PC-3 (cell line): ENCODE measurements around the gene PLPPR5. TPM values are rescaled to one million over a fixed set of nuclear protein-coding genes. Genes with fewer than 3 reads are reported as not detected.
A peak's percentile ranks its signal among the peaks of the same experiment; 100 is the strongest.

Source experiments
- ATAC-seq: fragments of 200-7000 bp; cut with Tn5 transposase; 2 replicates; pipeline ENCODE4 v1.9.1; 2020; ENCODE audit warnings: mild to moderate bottlenecking, moderate library complexity
- BruUV-seq: library from RNA; stranded (reverse); fragments of 400-500 nt; replicated peaks from 2 replicates; lab custom pipeline; 2021; lab: Mats Ljungman, UMichigan
- CTCF ChIA-PET: fragments of 300-600 bp; sonication (Branson Sonifier 250); formaldehyde crosslinking; loops from one replicate; lab custom pipeline; 2022; ENCODE audit warnings: antibody characterized with exemption; lab: Charles Lee
- POLR2A ChIA-PET: fragments of 300-600 bp; sonication (Branson Sonifier 250); formaldehyde crosslinking; loops from one replicate; lab custom pipeline; 2022; ENCODE audit warnings: antibody characterized with exemption; ENCODE audit not compliant: unreplicated experiment; lab: Charles Lee
- DNase-seq: peaks from one replicate; pipeline ENCODE4 v3.0.0-alpha.2; 2015
- H2AFZ ChIP-seq: fragments of 300-600 bp; sonication (generic); 2 replicates; pipeline ENCODE4 v1.6.0; 2016; ENCODE audit warnings: antibody characterized with exemption, low read length
- H3F3A ChIP-seq: fragments of 300-600 bp; sonication (generic); one replicate; pipeline ENCODE4 v1.6.0; 2017; ENCODE audit warnings: antibody characterized with exemption, low read length, control low read depth, mild to moderate bottlenecking; ENCODE audit not compliant: unreplicated experiment
- H3K27ac ChIP-seq: fragments of 300-600 bp; sonication (generic); 2 replicates; pipeline ENCODE4 v1.5.1; 2016; ENCODE audit warnings: mild to moderate bottlenecking, low read length
- H3K27me3 ChIP-seq: fragments of 300-600 bp; sonication (generic); 2 replicates; pipeline ENCODE4 v1.6.1; 2016; ENCODE audit warnings: low read length, mixed read lengths
- H3K36me3 ChIP-seq: fragments of 300-600 bp; sonication (generic); 2 replicates; pipeline ENCODE4 v1.6.1; 2016; ENCODE audit warnings: low read depth, mixed run types, low read length, mixed read lengths
- H3K4me1 ChIP-seq: fragments of 300-600 bp; sonication (generic); 2 replicates; pipeline ENCODE4 v1.5.1; 2016; ENCODE audit warnings: low read length; ENCODE audit not compliant: insufficient read depth
- H3K4me2 ChIP-seq: fragments of 300-600 bp; sonication (generic); 2 replicates; pipeline ENCODE4 v1.6.0; 2016; ENCODE audit warnings: low read length
- H3K4me3 ChIP-seq: fragments of 300-600 bp; sonication (generic); 2 replicates; pipeline ENCODE4 v1.5.1; 2016; ENCODE audit warnings: mild to moderate bottlenecking, low read length, mixed read lengths
- H3K79me2 ChIP-seq: fragments of 300-600 bp; sonication (generic); 2 replicates; pipeline ENCODE4 v1.6.1; 2017; ENCODE audit warnings: low read length, mixed read lengths
- H3K9ac ChIP-seq: fragments of 300-600 bp; sonication (generic); 2 replicates; pipeline ENCODE4 v1.6.0; 2016; ENCODE audit warnings: mild to moderate bottlenecking, low read length
- H3K9me2 ChIP-seq: fragments of 300-600 bp; sonication (generic); replicated peaks from 2 replicates; pipeline ENCODE4 v1.6.1; 2016; ENCODE audit warnings: mixed run types, low read length, mixed read lengths
- H3K9me3 ChIP-seq: fragments of 300-600 bp; sonication (generic); 2 replicates; pipeline ENCODE4 v1.6.1; 2016; ENCODE audit warnings: low read length, mixed read lengths
- H4K20me1 ChIP-seq: fragments of 300-600 bp; sonication (generic); 2 replicates; pipeline ENCODE4 v1.6.1; 2016; ENCODE audit warnings: low read length, mixed read lengths
- CTCF ChIP-seq: fragments of 300-600 bp; sonication (generic); conservative IDR thresholded peaks from 2 replicates; pipeline ENCODE4 v1.5.1; 2017; ENCODE audit warnings: antibody characterized with exemption, low read depth, mild to moderate bottlenecking, low read length
- EZH2 ChIP-seq: fragments of 300-600 bp; sonication (generic); IDR thresholded peaks from one replicate; pipeline ENCODE4 v1.6.1; 2017; ENCODE audit warnings: antibody characterized with exemption, mild to moderate bottlenecking, low read length; ENCODE audit not compliant: unreplicated experiment
- EZH2phosphoT487 ChIP-seq: fragments of 300-600 bp; sonication (generic); IDR thresholded peaks from 2 replicates; pipeline ENCODE4 v1.6.1; 2018; ENCODE audit warnings: mild to moderate bottlenecking, antibody characterized with exemption, low read length, borderline replicate concordance
- intact Hi-C: fragments of 100-400 bp; cut with micrococcal nuclease; formaldehyde crosslinking; loops from 2 replicates; pipeline ENCODE4 v1.9.0; 2023
- total RNA-seq: library from RNA; depleted of rRNA; stranded (reverse); fragments of >200 nt; gene quantifications from 2 replicates; pipeline ENCODE4 v1.2.3, GENCODE V29; 2014

PLPPR5 gene
- total RNA-seq, 1 experiment from 2014 or later = 2.1 TPM

- no peak overlapping the region for H3K4me3 ChIP-seq
- TF ChIP-seq CTCF (no peak), EZH2phosphoT487 (no peak), EZH2 (no peak)
- no TSS peak for BruUV-seq
- H4K20me1 ChIP-seq = no peaks in the 10 kb centered on the region
- CTCF ChIA-PET = interaction anchor here (0.6 to 1.2 kb wide), 2 partner anchors 45 to 88 kb away, joined by 3 to 4 read pairs; no protein-coding TSS in a partner anchor
- no peaks in the 10 kb centered on the region for H3K27me3 ChIP-seq
- DNase-seq = peak; percentile 82
- H3F3A ChIP-seq = no peaks in the 10 kb centered on the region
- peaks cover 56% of the 10 kb centered on the region for H3K4me1 ChIP-seq
- H3K4me2 ChIP-seq = peak overlapping the region; percentile 52
- no peaks in the 10 kb centered on the region for H3K9me3 ChIP-seq
- H3K9ac ChIP-seq = no peak overlapping the region
- no peaks in the 10 kb centered on the region for H3K9me2 ChIP-seq
- POLR2A ChIA-PET = no interaction called here
- peaks cover 16% of the 10 kb centered on the region for H3K79me2 ChIP-seq
- peak; percentile 88 for ATAC-seq
- peaks cover 4% of the 10 kb centered on the region; the same call in 1 of the 2 replicates for H3K36me3 ChIP-seq
- no peak overlapping the region for H2AFZ ChIP-seq
- peak overlapping the region; percentile 67 for H3K27ac ChIP-seq
- intact Hi-C loops = no loop called here
Measured at GRCh38 chr1:98914547-98914946, 90.1 kb downstream of the PLPPR5 start.

GRCh38 chr1:98910827-98911226, 93.8 kb downstream of the PLPPR5 start:
- POLR2A ChIA-PET = no interaction called here
- no TSS peak for BruUV-seq
- Histone ChIP-seq H3F3A (no peaks in the 10 kb centered on the region), H3K4me3 (no peak overlapping the region), H3K9me3 (no peaks in the 10 kb centered on the region), H3K27ac (no peak overlapping the region), H3K79me2 (no peaks in the 10 kb centered on the region), H3K9ac (no peak overlapping the region), H3K4me1 (peaks cover 46% of the 10 kb centered on the region), H3K4me2 (no peak overlapping the region), H2AFZ (no peak overlapping the region), H3K9me2 (no peaks in the 10 kb centered on the region), H3K27me3 (no peaks in the 10 kb centered on the region), H4K20me1 (no peaks in the 10 kb centered on the region), H3K36me3 (peaks cover 4% of the 10 kb centered on the region; the same call in 1 of the 2 replicates)
- DNase-seq (no peak), ATAC-seq (no peak)
- CTCF ChIA-PET = no interaction called here
- intact Hi-C loops = no loop called here
- TF ChIP-seq CTCF (no peak), EZH2phosphoT487 (no peak), EZH2 (no peak)

GRCh38 chr1:98908980-98909379, 95.7 kb downstream of the PLPPR5 start:
- Histone ChIP-seq H3K36me3 (peaks cover 4% of the 10 kb centered on the region; the same call in 1 of the 2 replicates), H2AFZ (no peak overlapping the region), H3K27me3 (no peaks in the 10 kb centered on the region), H3K79me2 (no peaks in the 10 kb centered on the region), H3K4me2 (no peak overlapping the region), H4K20me1 (no peaks in the 10 kb centered on the region), H3K27ac (no peak overlapping the region), H3K9ac (no peak overlapping the region), H3K4me3 (no peak overlapping the region), H3F3A (no peaks in the 10 kb centered on the region), H3K9me3 (no peaks in the 10 kb centered on the region), H3K4me1 (peaks cover 45% of the 10 kb centered on the region), H3K9me2 (no peaks in the 10 kb centered on the region)
- TF ChIP-seq CTCF (no peak), EZH2phosphoT487 (no peak)
- DNase-seq (no peak), ATAC-seq (no peak)
- BruUV-seq = no TSS peak
- CTCF ChIA-PET = interaction anchor here (0.6 kb wide), 1 partner anchor 549 kb away, joined by 6 read pairs; no protein-coding TSS in a partner anchor
- intact Hi-C loops = no loop called here
- POLR2A ChIA-PET = no interaction called here
